Right ventricle myocardium inferior (tissue), 1 donor: ENCODE measurements around the gene MRPL36. TPM values are rescaled to one million over a fixed set of nuclear protein-coding genes. Genes with fewer than 3 reads are reported as not detected.

Experiments
- total RNA-seq: library from RNA; stranded (reverse); fragmentation: NEBNext Ultra II Directional; extraction: Animal tissue kit (Norgen Biotek cat#: 25700); gene quantifications from one replicate; pipeline ENCODE4 v1.2.1, GENCODE V29; 2021
- donor health status: DM: no; HTN: yes; CAD: no; lungs with severe emphysema.

MRPL36 gene
- total RNA-seq, 1 donor from 2014 or later: 62.3 TPM

Other genes with a start within 250 kb of the MRPL36 start
- 134 TPM for gene NDUFS6, start 1.6 kb upstream of the MRPL36 start, total RNA-seq
- gene IRX4, start 83.1 kb upstream of the MRPL36 start, total RNA-seq: 17.6 TPM